Hippocampal formation (tissue), 2 donors: Measurements from ENCODE around the gene TMEM203.

Source experiments
- DNase-seq, 2 donors: peaks; one replicate each; lab custom pipeline; 2025; lab: John Stamatoyannopoulos, UW

Gene TMEM203

GRCh38 chr9:137229903-137230704, 24.7 kb upstream of the TMEM203 start:
- no peak for DNase-seq

GRCh38 chr9:137228968-137229896, 23.8 kb upstream of the TMEM203 start:
- no peak for DNase-seq

GRCh38 chr9:137228506-137228967, 23.1 kb upstream of the TMEM203 start:
- no peak for DNase-seq

- no peak for DNase-seq
These were observed 22.5 kb upstream of the TMEM203 start for GRCh38 chr9:137227853-137228505.

- DNase-seq, result peak; percentile 17 to 40
These were observed 21.8 kb upstream of the TMEM203 start, which contains the start of gene RNF224 for GRCh38 chr9:137227054-137227852. RNF224 (plus strand) TSS chr9:137227502; CDS start chr9:137228336, 834 bp downstream.

GRCh38 chr9:137226338-137227053, 21.0 kb upstream of the TMEM203 start:
- no peak for DNase-seq

- DNase-seq, result no peak
These were observed 20.4 kb upstream of the TMEM203 start for GRCh38 chr9:137225699-137226331.

- DNase-seq, result no peak
These were observed 19.6 kb upstream of the TMEM203 start, which contains the start of gene CYSRT1 for GRCh38 chr9:137224830-137225694. CYSRT1 (plus strand) TSS chr9:137225174; CDS start chr9:137225622, 448 bp downstream.

GRCh38 chr9:137223078-137223970, 17.9 kb upstream of the TMEM203 start:
- peak; percentile 95 to 97 for DNase-seq

- no peak for DNase-seq
These were observed 17.0 kb upstream of the TMEM203 start, which contains the start of gene RNF208 for GRCh38 chr9:137222190-137223077. RNF208 (minus strand) TSS chr9:137222240; CDS start chr9:137221212, 1,028 bp downstream.

- DNase-seq, result no peak
These were observed 16.2 kb upstream of the TMEM203 start for GRCh38 chr9:137221506-137222111.

GRCh38 chr9:137221095-137221505, 15.7 kb upstream of the TMEM203 start:
- no peak for DNase-seq

GRCh38 chr9:137220317-137221094, 15.1 kb upstream of the TMEM203 start:
- no peak for DNase-seq

- DNase-seq, result no peak
These were observed 14.4 kb upstream of the TMEM203 start for GRCh38 chr9:137219757-137220316.

- DNase-seq, result no peak
These were observed 13.4 kb upstream of the TMEM203 start for GRCh38 chr9:137218754-137219271.
